Measurements from ENCODE around the gene CDHR5. TPM values are rescaled to one million over a fixed set of nuclear protein-coding genes. Genes with fewer than 3 reads are reported as not detected.

CDHR5 gene
- total RNA-seq, 1 experiment from 2014 or later: not detected

DNA sequence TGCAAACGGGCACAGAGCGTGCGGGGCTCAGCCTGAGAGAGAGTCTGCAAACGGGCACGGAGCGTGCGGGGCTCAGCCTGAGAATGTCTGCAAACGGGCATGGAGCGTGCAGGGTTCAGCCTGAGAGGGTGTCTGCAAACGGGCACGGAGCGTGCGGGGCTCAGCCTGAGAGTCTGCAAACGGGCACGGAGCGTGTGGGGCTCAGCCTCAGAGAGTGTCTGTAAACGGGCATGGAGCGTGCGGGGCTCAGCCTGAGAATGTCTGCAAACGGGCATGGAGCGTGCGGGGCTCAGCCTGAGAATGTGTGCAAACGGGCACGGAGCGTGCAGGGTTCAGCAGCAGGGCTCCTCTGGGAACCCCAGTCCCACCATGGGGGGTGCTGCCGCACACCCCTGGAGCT lies 35.0 kb downstream of the CDHR5 start:
- no peak overlapping the region for H3K4me3 ChIP-seq (ENCODE audit: low read depth, low read length, poor library complexity, severe bottlenecking)
- no peaks in the 10 kb centered on the region for H3K27me3 ChIP-seq (replicated peaks; ENCODE audit: insufficient read depth, low read depth, low read length, poor library complexity)
- no peak overlapping the region for H3K27ac ChIP-seq (ENCODE audit: low read depth, low read length, poor library complexity, severe bottlenecking)
- ChIA-PET POLR2A (ENCODE audit: low non-redundant PET) (no interaction called here), CTCF (no interaction called here)
- TF ChIP-seq, protein P1, sequence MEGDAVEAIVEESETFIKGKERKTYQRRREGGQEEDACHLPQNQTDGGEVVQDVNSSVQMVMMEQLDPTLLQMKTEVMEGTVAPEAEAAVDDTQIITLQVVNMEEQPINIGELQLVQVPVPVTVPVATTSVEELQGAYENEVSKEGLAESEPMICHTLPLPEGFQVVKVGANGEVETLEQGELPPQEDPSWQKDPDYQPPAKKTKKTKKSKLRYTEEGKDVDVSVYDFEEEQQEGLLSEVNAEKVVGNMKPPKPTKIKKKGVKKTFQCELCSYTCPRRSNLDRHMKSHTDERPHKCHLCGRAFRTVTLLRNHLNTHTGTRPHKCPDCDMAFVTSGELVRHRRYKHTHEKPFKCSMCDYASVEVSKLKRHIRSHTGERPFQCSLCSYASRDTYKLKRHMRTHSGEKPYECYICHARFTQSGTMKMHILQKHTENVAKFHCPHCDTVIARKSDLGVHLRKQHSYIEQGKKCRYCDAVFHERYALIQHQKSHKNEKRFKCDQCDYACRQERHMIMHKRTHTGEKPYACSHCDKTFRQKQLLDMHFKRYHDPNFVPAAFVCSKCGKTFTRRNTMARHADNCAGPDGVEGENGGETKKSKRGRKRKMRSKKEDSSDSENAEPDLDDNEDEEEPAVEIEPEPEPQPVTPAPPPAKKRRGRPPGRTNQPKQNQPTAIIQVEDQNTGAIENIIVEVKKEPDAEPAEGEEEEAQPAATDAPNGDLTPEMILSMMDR (conservative IDR thresholded peaks at IDR 0.05; ENCODE audit: low read depth, low read length): no peak
- TF ChIP-seq EZH2 (IDR thresholded peaks at IDR 0.05; ENCODE audit: borderline replicate concordance, low read depth, low read length, poor library complexity, severe bottlenecking): no peak
- H3K9me3 ChIP-seq (ENCODE audit: low read depth, low read length, poor library complexity, severe bottlenecking): no peaks in the 10 kb centered on the region
- no peaks in the 10 kb centered on the region for H3K4me1 ChIP-seq (ENCODE audit: insufficient read depth, low read length, poor library complexity, severe bottlenecking)
- DNase-seq (ENCODE audit: low spot score): no peak
- BruUV-seq (replicated peaks): no TSS peak
- peaks cover 59% of the 10 kb centered on the region for H3K36me3 ChIP-seq (ENCODE audit: insufficient read depth, low read length, poor library complexity, severe bottlenecking)
- intact Hi-C loops (cut with micrococcal nuclease; ENCODE audit: unreplicated experiment): no loop called here

DNA sequence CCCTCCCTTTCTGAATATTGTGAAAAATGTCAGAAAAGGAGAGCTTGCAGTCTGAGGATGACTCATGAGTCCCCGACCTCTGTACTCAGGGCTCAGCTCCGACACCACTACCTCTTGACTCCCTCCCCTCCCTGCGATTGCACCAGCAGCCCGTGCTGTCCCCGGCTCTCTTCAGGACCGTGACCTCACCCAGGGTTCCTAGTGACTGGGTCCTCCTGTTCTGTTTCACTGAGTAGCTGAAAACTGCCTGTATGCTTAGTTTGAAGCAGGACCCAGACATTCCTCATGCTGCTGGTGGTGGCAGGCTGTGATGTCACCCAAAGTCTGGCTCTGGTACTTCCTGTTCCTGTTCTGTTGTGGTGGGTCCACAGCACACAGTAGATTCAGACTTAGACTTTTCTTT lies 36.8 kb downstream of the CDHR5 start:
- no peaks in the 10 kb centered on the region for H3K9me3 ChIP-seq (ENCODE audit: low read depth, low read length, poor library complexity, severe bottlenecking)
- no TSS peak for BruUV-seq (replicated peaks)
- H3K36me3 ChIP-seq (ENCODE audit: insufficient read depth, low read length, poor library complexity, severe bottlenecking): peaks cover 56% of the 10 kb centered on the region
- no peak overlapping the region for H3K27ac ChIP-seq (ENCODE audit: low read depth, low read length, poor library complexity, severe bottlenecking)
- H3K4me3 ChIP-seq (ENCODE audit: low read depth, low read length, poor library complexity, severe bottlenecking): no peak overlapping the region
- POLR2A ChIA-PET (ENCODE audit: low non-redundant PET): no interaction called here
- no peak for DNase-seq (ENCODE audit: low spot score)
- H3K4me1 ChIP-seq (ENCODE audit: insufficient read depth, low read length, poor library complexity, severe bottlenecking): no peaks in the 10 kb centered on the region
- CTCF ChIA-PET: no interaction called here
- intact Hi-C loops (cut with micrococcal nuclease; ENCODE audit: unreplicated experiment): no loop called here
- H3K27me3 ChIP-seq (replicated peaks; ENCODE audit: insufficient read depth, low read depth, low read length, poor library complexity): no peaks in the 10 kb centered on the region
- no peak for TF ChIP-seq EZH2 (IDR thresholded peaks at IDR 0.05; ENCODE audit: borderline replicate concordance, low read depth, low read length, poor library complexity, severe bottlenecking)
- TF ChIP-seq, protein P1 (conservative IDR thresholded peaks at IDR 0.05; ENCODE audit: low read depth, low read length): no peak

DNA sequence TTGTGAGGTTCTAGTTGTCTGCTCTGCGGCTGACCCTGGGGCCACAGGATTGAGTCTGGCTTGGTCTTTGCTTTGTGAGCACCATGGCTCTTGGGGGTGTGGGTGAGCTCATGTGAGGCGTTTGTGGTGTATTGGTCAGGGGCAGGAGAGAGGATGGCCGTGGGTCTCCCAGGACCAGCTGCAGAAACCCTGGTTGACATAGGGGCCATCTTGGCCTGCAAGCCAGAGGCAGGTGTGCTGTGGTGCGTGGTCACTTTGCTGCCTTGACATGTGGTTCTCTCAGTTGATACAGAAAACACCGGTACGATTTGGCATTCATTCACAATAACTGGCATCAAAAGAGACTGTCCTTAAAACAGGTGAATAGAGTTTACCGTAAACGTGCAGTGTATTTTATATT lies 37.2 kb downstream of the CDHR5 start:
- no peak for DNase-seq (ENCODE audit: low spot score)
- H3K4me3 ChIP-seq (ENCODE audit: low read depth, low read length, poor library complexity, severe bottlenecking): no peak overlapping the region
- no peaks in the 10 kb centered on the region for H3K27me3 ChIP-seq (replicated peaks; ENCODE audit: insufficient read depth, low read depth, low read length, poor library complexity)
- intact Hi-C loops (cut with micrococcal nuclease; ENCODE audit: unreplicated experiment): no loop called here
- peaks cover 52% of the 10 kb centered on the region for H3K36me3 ChIP-seq (ENCODE audit: insufficient read depth, low read length, poor library complexity, severe bottlenecking)
- no peaks in the 10 kb centered on the region for H3K4me1 ChIP-seq (ENCODE audit: insufficient read depth, low read length, poor library complexity, severe bottlenecking)
- no peaks in the 10 kb centered on the region for H3K9me3 ChIP-seq (ENCODE audit: low read depth, low read length, poor library complexity, severe bottlenecking)
- ChIA-PET CTCF (no interaction called here), POLR2A (ENCODE audit: low non-redundant PET) (no interaction called here)
- BruUV-seq (replicated peaks): no TSS peak
- H3K27ac ChIP-seq (ENCODE audit: low read depth, low read length, poor library complexity, severe bottlenecking): no peak overlapping the region
- TF ChIP-seq EZH2 (IDR thresholded peaks at IDR 0.05; ENCODE audit: borderline replicate concordance, low read depth, low read length, poor library complexity, severe bottlenecking): no peak
- TF ChIP-seq, protein P1 (conservative IDR thresholded peaks at IDR 0.05; ENCODE audit: low read depth, low read length): no peak
